HepG2 (cell line): ENCODE measurements around the gene SPOP. TPM values are rescaled to one million over a fixed set of nuclear protein-coding genes. Genes with fewer than 3 reads are reported as not detected.

Experiments used
- FOSL2 ChIP-seq: sonication (generic); formaldehyde crosslinking; IDR thresholded peaks from 2 replicates; pipeline ENCODE4 v1.4.0; 2020; ENCODE audit warnings: missing genetic modification reagents
- GATA4 ChIP-seq: sonication (generic); IDR thresholded peaks from 2 replicates; pipeline ENCODE4 v1.6.1; 2016; ENCODE audit warnings: antibody characterized with exemption, low read depth, borderline replicate concordance
- GLMP ChIP-seq: sonication (generic); formaldehyde crosslinking; IDR thresholded peaks from 2 replicates; pipeline ENCODE4 v1.9.0; 2021; ENCODE audit warnings: missing genetic modification reagents, mild to moderate bottlenecking, borderline replicate concordance
- GZF1 ChIP-seq: sonication (generic); formaldehyde crosslinking; IDR thresholded peaks from 2 replicates; pipeline ENCODE4 v1.5.1; 2020; ENCODE audit warnings: mild to moderate bottlenecking, missing genetic modification reagents
- HHEX ChIP-seq: IDR thresholded peaks from 2 replicates; pipeline ENCODE4 v1.6.1; 2016; ENCODE audit warnings: control low read depth
- KLF9 ChIP-seq: IDR thresholded peaks from 2 replicates; pipeline ENCODE4 v1.6.1; 2016; ENCODE audit warnings: low read depth
- MYNN ChIP-seq: sonication (generic); formaldehyde crosslinking; IDR thresholded peaks from 2 replicates; pipeline ENCODE4 v1.4.0; 2020; ENCODE audit warnings: mild to moderate bottlenecking, low read depth, missing genetic modification reagents
- NR2F2 ChIP-seq: IDR thresholded peaks from 2 replicates; pipeline ENCODE4 v1.6.1; 2012; ENCODE audit warnings: low read depth, inconsistent platforms, borderline replicate concordance
- PAX8 ChIP-seq: sonication (generic); formaldehyde crosslinking; IDR thresholded peaks from 2 replicates; pipeline ENCODE4 v1.8.0; 2022; ENCODE audit warnings: mild to moderate bottlenecking, missing genetic modification reagents, borderline replicate concordance
- PCBP2 ChIP-seq: fragments of 200-400 bp; formaldehyde crosslinking; optimal IDR thresholded peaks from 2 replicates; pipeline ENCODE3; 2018; ENCODE audit warnings: low read length, low read depth; ENCODE audit not compliant: poor library complexity, severe bottlenecking
- RCOR2 ChIP-seq: IDR thresholded peaks from 2 replicates; pipeline ENCODE4 v1.6.1; 2016; ENCODE audit warnings: missing biosample characterization, missing genetic modification reagents
- SMARCE1 ChIP-seq: fragments of 450-650 bp; IDR thresholded peaks from 2 replicates; pipeline ENCODE4 v1.6.1; 2017; ENCODE audit warnings: borderline replicate concordance
- SP1 ChIP-seq, 2 experiments: fragments of 450-650 bp in 1 of 2; sonication (generic) in 1 of 2; formaldehyde crosslinking in 1 of 2; IDR thresholded peaks; 2 replicates each; pipeline versions ENCODE4 v1.4.0 to v1.6.1; 2016 to 2020; ENCODE audit warnings: missing genetic modification reagents in 1 of 2
- SSRP1 ChIP-seq: IDR thresholded peaks from 2 replicates; pipeline ENCODE4 v1.6.1; 2016; ENCODE audit warnings: control low read depth
- TEF ChIP-seq: sonication (generic); formaldehyde crosslinking; IDR thresholded peaks from 2 replicates; pipeline ENCODE4 v1.5.0; 2020; ENCODE audit warnings: missing genetic modification reagents
- YEATS4 ChIP-seq: sonication (generic); formaldehyde crosslinking; IDR thresholded peaks from 2 replicates; pipeline ENCODE4 v1.4.0; 2020; ENCODE audit warnings: missing genetic modification reagents, borderline replicate concordance
- ZBTB34 ChIP-seq: sonication (generic); formaldehyde crosslinking; IDR thresholded peaks from 2 replicates; pipeline ENCODE4 v1.8.0; 2022; ENCODE audit warnings: mild to moderate bottlenecking, missing genetic modification reagents
- ZKSCAN1 ChIP-seq: fragments of 150-350 bp; IDR thresholded peaks from 2 replicates; pipeline ENCODE4 v1.6.1; 2014; ENCODE audit warnings: low read length
- ZNF225 ChIP-seq: sonication (generic); formaldehyde crosslinking; IDR thresholded peaks from 2 replicates; pipeline ENCODE4 v1.4.0; 2020; ENCODE audit warnings: mild to moderate bottlenecking, missing genetic modification reagents
- ZNF292 ChIP-seq: sonication (generic); formaldehyde crosslinking; IDR thresholded peaks from 2 replicates; pipeline ENCODE4 v1.8.1; 2022; ENCODE audit warnings: mild to moderate bottlenecking, low read depth, missing genetic modification reagents, borderline replicate concordance
- ZNF34 ChIP-seq: sonication (generic); formaldehyde crosslinking; IDR thresholded peaks from 2 replicates; pipeline ENCODE4 v1.4.0; 2020; ENCODE audit warnings: mild to moderate bottlenecking, missing genetic modification reagents, borderline replicate concordance
- ZNF446 ChIP-seq: sonication (generic); formaldehyde crosslinking; IDR thresholded peaks from 2 replicates; pipeline ENCODE4 v1.5.0; 2020; ENCODE audit warnings: mild to moderate bottlenecking, missing genetic modification reagents
- ZNF563 ChIP-seq: sonication (generic); formaldehyde crosslinking; IDR thresholded peaks from 2 replicates; pipeline ENCODE4 v1.8.0; 2022; ENCODE audit warnings: mild to moderate bottlenecking, moderate library complexity, missing genetic modification reagents
- ZNF576 ChIP-seq: sonication (generic); formaldehyde crosslinking; IDR thresholded peaks from 2 replicates; pipeline ENCODE4 v1.4.0; 2020; ENCODE audit warnings: mild to moderate bottlenecking, missing genetic modification reagents
- ZNF580 ChIP-seq: IDR thresholded peaks from 2 replicates; pipeline ENCODE4 v1.6.1; 2016; ENCODE audit warnings: low read depth, borderline replicate concordance
- ZSCAN30 ChIP-seq: sonication (generic); formaldehyde crosslinking; IDR thresholded peaks from 2 replicates; pipeline ENCODE4 v1.5.0; 2020; ENCODE audit warnings: mild to moderate bottlenecking, missing genetic modification reagents
- polyA plus RNA-seq, 8 experiments: library from polyadenylated mRNA; depleted of rRNA in 3 of 8; stranded (reverse) in 7 of 8; unstranded in 1 of 8; fragments of >200 nt; fragmentation: Illumina TruSeq in 4 of 8; extraction: Trizol in 4 of 8; gene quantifications; 2 replicates each; pipeline versions ENCODE4 v1.2.1 to v1.2.3, GENCODE V29; 2011 to 2016; ENCODE audit warnings: low read depth in 4 of 8, missing spikeins in 1 of 8, mixed read lengths in 1 of 8; ENCODE audit not compliant: insufficient read depth in 1 of 8
- total RNA-seq, 5 experiments: library from RNA; depleted of rRNA; stranded (reverse); fragments of >200 nt; fragmentation: Illumina TruSeq; extraction: Trizol; gene quantifications; 2 replicates each; pipeline ENCODE4 v1.2.3, GENCODE V29; 2016; ENCODE audit warnings: low read depth in 1 of 5

SPOP gene
- total and polyA plus RNA-seq, 2 of the 13 experiments (the other 11 are each of a cell fraction or from before 2014, with no cell fraction given) = 52.8 to 60.8 TPM

- no peak for TF ChIP-seq ZBTB34 (CRISPR knock-in tag)
- TF ChIP-seq FOSL2 (CRISPR knock-in tag) = no peak
- TF ChIP-seq PCBP2 = no peak
- TF ChIP-seq ZKSCAN1 = no peak
- TF ChIP-seq SMARCE1 = no peak
- 0 out of 2 replicates have a peak, but pooled peaks have one; percentile 14 for TF ChIP-seq GATA4
- peak; percentile 16; the same call in 1 of the 2 replicates for TF ChIP-seq RCOR2 (CRISPR knock-in tag)
- no peak for TF ChIP-seq PAX8 (CRISPR knock-in tag)
- TF ChIP-seq HHEX = no peak
- no peak for TF ChIP-seq TEF (CRISPR knock-in tag)
- TF ChIP-seq ZNF580 (CRISPR knock-in tag) = peak; percentile 18; the same call in 1 of the 2 replicates
- peak; percentile 26; the same call in 1 of the 2 replicates for TF ChIP-seq NR2F2
- no peak for TF ChIP-seq MYNN (CRISPR knock-in tag)
- no peak for TF ChIP-seq ZNF576 (CRISPR knock-in tag)
- TF ChIP-seq GZF1 (CRISPR knock-in tag) = no peak
- TF ChIP-seq GLMP (CRISPR knock-in tag) = no peak
- no peak for TF ChIP-seq ZNF446 (CRISPR knock-in tag)
- no peak for TF ChIP-seq KLF9 (CRISPR knock-in tag)
- no peak for TF ChIP-seq ZNF34 (CRISPR knock-in tag)
- no peak; the same call in 1 of the 2 replicates for TF ChIP-seq ZNF225 (CRISPR knock-in tag)
- TF ChIP-seq ZNF292 (CRISPR knock-in tag) = no peak
- no peak for TF ChIP-seq ZNF563
- no peak for TF ChIP-seq ZSCAN30 (CRISPR knock-in tag)
- no peak for TF ChIP-seq SP1 (IDR thresholded peaks at IDR 0.05)
- TF ChIP-seq SP1 (CRISPR knock-in tag; IDR thresholded peaks at IDR 0.05) = no peak
- no peak for TF ChIP-seq SSRP1
- no peak; the same call in 1 of the 2 replicates for TF ChIP-seq YEATS4 (CRISPR knock-in tag)
Observed at GRCh38 chr17:49677134-49677932, 564 bp downstream of the SPOP start (continued).
